NCI-H1105 treated with DMSO at 0.1 percent for 48 hours (cell line): ENCODE measurements around the gene CHML.

Experiments
- DNase-seq: peaks from one replicate; lab custom pipeline; 2025; lab: John Stamatoyannopoulos, UW

The CHML gene

GRCh38 chr1:241645199-241645598 is 5.0 kb upstream of the CHML start:
- DNase-seq, result no peak

- DNase-seq, result no peak
These were observed 4.1 kb upstream of the CHML start for GRCh38 chr1:241644259-241644658.

- no peak for DNase-seq
These were observed 2.4 kb upstream of the CHML start for GRCh38 chr1:241642593-241642944.

- no peak for DNase-seq
These were observed 1.8 kb upstream of the CHML start for GRCh38 chr1:241641773-241642592.

- no peak for DNase-seq
These were observed 876 bp upstream of the CHML start for GRCh38 chr1:241640867-241641622.

GRCh38 chr1:241639623-241640148 is 483 bp downstream of the CHML start:
- DNase-seq, result no peak

- DNase-seq, result no peak
These were observed 1.1 kb downstream of the CHML start for GRCh38 chr1:241638909-241639622.

GRCh38 chr1:241638099-241638682 is 2.0 kb downstream of the CHML start:
- no peak for DNase-seq

- DNase-seq, result no peak
These were observed 2.6 kb downstream of the CHML start for GRCh38 chr1:241637604-241638003.

- DNase-seq, result no peak
These were observed 3.1 kb downstream of the CHML start for GRCh38 chr1:241637046-241637590.

- no peak for DNase-seq
These were observed 3.9 kb downstream of the CHML start for GRCh38 chr1:241636291-241636690.

- no peak for DNase-seq
These were observed 4.5 kb downstream of the CHML start for GRCh38 chr1:241635556-241636152.

- DNase-seq, result no peak
These were observed 7.2 kb downstream of the CHML start for GRCh38 chr1:241632987-241633386.

- DNase-seq, result no peak
These were observed 8.5 kb downstream of the CHML start for GRCh38 chr1:241631674-241632073.

GRCh38 chr1:241630899-241631298 is 9.3 kb downstream of the CHML start:
- no peak for DNase-seq

- DNase-seq, result no peak
These were observed 9.7 kb downstream of the CHML start for GRCh38 chr1:241630476-241630875.

GRCh38 chr1:241630005-241630404 is 10.2 kb downstream of the CHML start:
- DNase-seq, result no peak

GRCh38 chr1:241627453-241628259 is 12.5 kb downstream of the CHML start:
- DNase-seq, result peak; percentile 16

GRCh38 chr1:241624935-241625334 is 15.2 kb downstream of the CHML start:
- DNase-seq, result no peak

- no peak for DNase-seq
These were observed 17.5 kb downstream of the CHML start for GRCh38 chr1:241622669-241623068.

GRCh38 chr1:241617426-241617825 is 22.7 kb downstream of the CHML start:
- no peak for DNase-seq
